BLaER1 (cell line): ENCODE results near the gene PSPH.

Experiments
- H3K27ac ChIP-seq: shearing (Covaris generic); formaldehyde crosslinking; 2 replicates; pipeline ENCODE4 v1.8.1; 2022
- H3K27me3 ChIP-seq: shearing (Covaris generic); formaldehyde crosslinking; 2 replicates; pipeline ENCODE4 v1.8.1; 2022
- H3K36me3 ChIP-seq: shearing (Covaris generic); formaldehyde crosslinking; 2 replicates; pipeline ENCODE4 v1.8.1; 2022
- H3K4me1 ChIP-seq: shearing (Covaris generic); formaldehyde crosslinking; 2 replicates; pipeline ENCODE4 v1.8.1; 2022
- H3K4me2 ChIP-seq: shearing (Covaris generic); formaldehyde crosslinking; 2 replicates; pipeline ENCODE4 v1.8.1; 2022
- H3K4me3 ChIP-seq: shearing (Covaris generic); formaldehyde crosslinking; 2 replicates; pipeline ENCODE4 v1.8.1; 2022
- H3K9ac ChIP-seq: shearing (Covaris generic); formaldehyde crosslinking; 2 replicates; pipeline ENCODE4 v1.8.1; 2022
- H3K9me3 ChIP-seq: shearing (Covaris generic); formaldehyde crosslinking; 2 replicates; pipeline ENCODE4 v1.8.1; 2022
- H4K20me1 ChIP-seq: shearing (Covaris generic); formaldehyde crosslinking; 2 replicates; pipeline ENCODE4 v1.8.1; 2022
- Cebpa-rat ChIP-seq: shearing (Covaris generic); IDR thresholded peaks from 2 replicates; pipeline ENCODE4 v1.8.1; 2022

The PSPH gene

DNA sequence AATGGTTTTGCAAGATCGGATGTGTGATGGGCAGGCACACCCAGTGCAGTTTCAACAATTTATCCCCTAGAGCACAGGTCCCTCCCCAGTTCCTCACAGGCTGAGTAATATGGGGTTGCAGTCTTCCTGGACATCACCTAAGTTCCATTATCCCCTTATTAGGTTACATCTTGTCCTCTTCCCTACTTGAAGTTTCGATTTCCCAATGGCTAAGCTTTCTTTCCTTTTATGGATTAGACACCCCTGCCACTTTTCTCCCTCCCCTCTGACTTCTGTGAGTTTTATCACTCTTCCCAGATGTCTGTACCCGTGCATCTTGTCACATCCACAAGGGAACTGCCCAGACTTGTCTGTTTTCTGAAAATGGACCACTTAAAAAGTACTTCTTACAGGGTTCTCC is 89.2 kb downstream of the PSPH start:
- Histone ChIP-seq H4K20me1 (peaks cover 17% of the 10 kb centered on the region), H3K27me3 (no peaks in the 10 kb centered on the region), H3K36me3 (peaks cover 21% of the 10 kb centered on the region), H3K27ac (no peak overlapping the region), H3K4me3 (no peak overlapping the region), H3K4me1 (peaks cover 22% of the 10 kb centered on the region), H3K9me3 (no peaks in the 10 kb centered on the region), H3K4me2 (no peak overlapping the region), H3K9ac (no peak overlapping the region)
- TF ChIP-seq Cebpa-rat = no peak
